ENCODE data around the gene SSTR5. TPM values are rescaled to one million over a fixed set of nuclear protein-coding genes. Genes with fewer than 3 reads are reported as not detected.

Gene SSTR5
- total and polyA plus RNA-seq, 10 of the 15 experiments (the other 5 are each of a cell fraction or from before 2014, with no cell fraction given): not detected

DNA sequence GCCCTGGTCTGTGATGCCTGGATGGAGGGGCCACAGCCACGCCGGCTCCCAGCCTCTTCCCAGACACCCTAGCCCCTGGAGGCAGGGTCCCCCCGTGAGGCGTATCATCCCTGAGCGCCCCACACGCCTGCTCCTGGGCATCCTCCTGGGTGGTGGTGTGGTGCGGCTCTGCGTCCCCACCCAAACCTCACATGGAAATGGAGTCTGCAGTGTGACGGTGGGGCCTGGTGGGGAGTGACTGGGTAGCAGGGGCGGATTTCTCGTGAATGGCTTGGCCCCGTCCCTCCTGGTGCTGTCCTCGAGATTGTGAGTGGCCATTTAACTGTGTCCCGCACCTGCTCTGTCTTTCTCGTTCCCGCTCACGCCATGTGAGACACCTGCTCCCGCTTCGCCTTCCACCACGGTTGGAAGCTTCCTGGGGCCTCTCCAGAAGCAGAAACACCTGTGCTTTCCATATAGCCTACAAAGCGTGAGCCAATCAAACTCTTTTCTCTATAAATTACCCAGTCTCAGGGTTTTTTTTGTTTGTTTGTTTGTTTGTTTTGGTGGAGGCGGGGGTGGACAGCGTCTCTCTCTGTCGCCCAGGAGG, 5.9 kb upstream of the SSTR5 start:
- in situ Hi-C loops (cut with MboI): loop anchor here (10.0 kb wide), 1 partner anchor 58 kb away; no protein-coding TSS in a partner anchor
- no peak for FAIRE-seq
- Histone ChIP-seq H4K20me1 (ENCODE audit: control insufficient read depth, insufficient read depth) (no peaks in the 10 kb centered on the region), H3K27me3 (replicated peaks in 1 of 2; ENCODE audit: control insufficient read depth in 2 of 2, insufficient read depth in 2 of 2, low read length in 1 of 2) (no peaks in the 10 kb centered on the region), H3K36me3 (ENCODE audit: control insufficient read depth in 2 of 2, insufficient read depth in 2 of 2, low read length in 1 of 2) (no peaks in the 10 kb centered on the region), H3K4me1 (ENCODE audit: control insufficient read depth, insufficient read depth, low read length) (no peaks in the 10 kb centered on the region), H3K79me2 (ENCODE audit: control insufficient read depth, insufficient read depth, low read length) (no peaks in the 10 kb centered on the region), H3K9me3 (replicated peaks; ENCODE audit: control insufficient read depth, insufficient read depth, low read length) (no peaks in the 10 kb centered on the region; the same call in 2 of the 3 replicates), H3K4me3 (no peak overlapping the region), H2AFZ (ENCODE audit: control insufficient read depth, low read depth, low read length) (no peak overlapping the region), H3K4me2 (ENCODE audit: control insufficient read depth, insufficient read depth) (no peak overlapping the region), H3K27ac (ENCODE audit: control insufficient read depth, insufficient read depth) (no peak overlapping the region), H3K9ac (ENCODE audit: control insufficient read depth, insufficient read depth, low read length) (no peak overlapping the region)
- ChIA-PET SMC1A (ENCODE audit: uncharacterized antibody, unreplicated experiment) (no interaction called here), POLR2A (no interaction called here), CTCF (no interaction called here), RAD21 (ENCODE audit: unreplicated experiment) (no interaction called here)
- no peak for ATAC-seq
- intact Hi-C loops (cut with micrococcal nuclease; ENCODE audit: unreplicated experiment): no loop called here
- DNase-seq (ENCODE audit: low read depth, low spot score): no peak
- no TSS peak for BruUV-seq (replicated peaks)
- WGBS (ENCODE audit: insufficient coverage, insufficient replicate concordance, low lambda C conversion rate, missing lambda C conversion rate): 37% methylated on average over 19 of the region's 24 CpGs
- TF ChIP-seq RFX5 (IDR thresholded peaks at IDR 0.05; ENCODE audit: low read depth, low read length) (no peak), RBBP5 (conservative IDR thresholded peaks at IDR 0.05) (no peak), YY1 (IDR thresholded peaks at IDR 0.05; ENCODE audit: low read depth, low read length) (no peak), NBN (IDR thresholded peaks at IDR 0.05) (no peak), SIN3A (IDR thresholded peaks at IDR 0.05; ENCODE audit: low read depth, low read length) (no peak), SUZ12 (IDR thresholded peaks at IDR 0.05; ENCODE audit: unreplicated experiment) (no peak), FOXM1 (IDR thresholded peaks at IDR 0.05; ENCODE audit: low read depth, low read length) (no peak), SP1 (IDR thresholded peaks at IDR 0.05; ENCODE audit: low read depth, low read length) (no peak), NR2F1 (conservative IDR thresholded peaks at IDR 0.05) (no peak), NFIC (IDR thresholded peaks at IDR 0.05; ENCODE audit: low read depth, low read length) (no peak), SREBF1 (IDR thresholded peaks at IDR 0.05; ENCODE audit: low read length) (no peak), ATF7 (IDR thresholded peaks at IDR 0.05; ENCODE audit: low read depth) (no peak), ESRRA (IDR thresholded peaks at IDR 0.05; ENCODE audit: low read length) (no peak), HDAC2 (IDR thresholded peaks at IDR 0.05) (no peak), CREB1 (IDR thresholded peaks at IDR 0.05; ENCODE audit: low read depth) (no peak), NR2C2 (IDR thresholded peaks at IDR 0.05; ENCODE audit: borderline replicate concordance, control insufficient read depth, insufficient read length, low read depth) (no peak)
- TF ChIP-seq, protein P1, sequence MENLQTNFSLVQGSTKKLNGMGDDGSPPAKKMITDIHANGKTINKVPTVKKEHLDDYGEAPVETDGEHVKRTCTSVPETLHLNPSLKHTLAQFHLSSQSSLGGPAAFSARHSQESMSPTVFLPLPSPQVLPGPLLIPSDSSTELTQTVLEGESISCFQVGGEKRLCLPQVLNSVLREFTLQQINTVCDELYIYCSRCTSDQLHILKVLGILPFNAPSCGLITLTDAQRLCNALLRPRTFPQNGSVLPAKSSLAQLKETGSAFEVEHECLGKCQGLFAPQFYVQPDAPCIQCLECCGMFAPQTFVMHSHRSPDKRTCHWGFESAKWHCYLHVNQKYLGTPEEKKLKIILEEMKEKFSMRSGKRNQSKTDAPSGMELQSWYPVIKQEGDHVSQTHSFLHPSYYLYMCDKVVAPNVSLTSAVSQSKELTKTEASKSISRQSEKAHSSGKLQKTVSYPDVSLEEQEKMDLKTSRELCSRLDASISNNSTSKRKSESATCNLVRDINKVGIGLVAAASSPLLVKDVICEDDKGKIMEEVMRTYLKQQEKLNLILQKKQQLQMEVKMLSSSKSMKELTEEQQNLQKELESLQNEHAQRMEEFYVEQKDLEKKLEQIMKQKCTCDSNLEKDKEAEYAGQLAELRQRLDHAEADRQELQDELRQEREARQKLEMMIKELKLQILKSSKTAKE (IDR thresholded peaks at IDR 0.05; ENCODE audit: low read depth, poor library complexity, severe bottlenecking): no peak

Measured in GM12878 (cell line).